Measurements from ENCODE around the gene CGRRF1.

DNA sequence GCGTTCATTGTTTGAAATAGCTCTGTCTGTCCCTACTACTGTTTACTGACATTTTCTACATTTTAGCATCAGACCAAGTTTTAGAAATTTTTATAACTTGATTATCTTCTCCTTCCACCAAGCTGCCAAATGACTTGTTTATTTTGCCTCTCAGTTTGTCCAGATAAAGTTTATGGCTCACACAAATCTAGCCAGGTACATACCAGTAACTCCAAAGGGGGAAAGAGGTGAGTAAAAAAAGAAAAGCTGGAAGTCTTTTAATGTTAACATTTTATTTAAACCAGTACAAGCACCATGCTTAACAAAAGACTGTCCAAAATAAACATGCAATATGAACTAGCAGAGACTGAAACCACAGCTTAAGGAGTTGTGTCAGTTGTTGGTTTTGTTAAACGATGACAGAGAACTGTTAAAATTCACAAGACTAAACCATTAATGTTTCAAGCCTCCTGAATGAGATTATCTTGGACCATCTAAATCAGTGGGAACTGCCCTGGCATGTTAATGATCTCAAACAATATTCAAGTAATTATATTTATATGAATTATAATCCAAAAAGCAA is 35.4 kb upstream of the CGRRF1 start:
- TF ChIP-seq, protein P1, sequence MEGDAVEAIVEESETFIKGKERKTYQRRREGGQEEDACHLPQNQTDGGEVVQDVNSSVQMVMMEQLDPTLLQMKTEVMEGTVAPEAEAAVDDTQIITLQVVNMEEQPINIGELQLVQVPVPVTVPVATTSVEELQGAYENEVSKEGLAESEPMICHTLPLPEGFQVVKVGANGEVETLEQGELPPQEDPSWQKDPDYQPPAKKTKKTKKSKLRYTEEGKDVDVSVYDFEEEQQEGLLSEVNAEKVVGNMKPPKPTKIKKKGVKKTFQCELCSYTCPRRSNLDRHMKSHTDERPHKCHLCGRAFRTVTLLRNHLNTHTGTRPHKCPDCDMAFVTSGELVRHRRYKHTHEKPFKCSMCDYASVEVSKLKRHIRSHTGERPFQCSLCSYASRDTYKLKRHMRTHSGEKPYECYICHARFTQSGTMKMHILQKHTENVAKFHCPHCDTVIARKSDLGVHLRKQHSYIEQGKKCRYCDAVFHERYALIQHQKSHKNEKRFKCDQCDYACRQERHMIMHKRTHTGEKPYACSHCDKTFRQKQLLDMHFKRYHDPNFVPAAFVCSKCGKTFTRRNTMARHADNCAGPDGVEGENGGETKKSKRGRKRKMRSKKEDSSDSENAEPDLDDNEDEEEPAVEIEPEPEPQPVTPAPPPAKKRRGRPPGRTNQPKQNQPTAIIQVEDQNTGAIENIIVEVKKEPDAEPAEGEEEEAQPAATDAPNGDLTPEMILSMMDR (IDR thresholded peaks at IDR 0.05) = no peak
- TF ChIP-seq POLR2A (IDR thresholded peaks at IDR 0.05) = no peak

Data from lower leg skin (tissue), 3 donors.